BJ (cell line): ENCODE data around the gene STAB2. TPM values are rescaled to one million over a fixed set of nuclear protein-coding genes. Genes with fewer than 3 reads are reported as not detected.

Source experiments
- CTCF ChIA-PET: fragments of 350-600 bp; formaldehyde crosslinking; extraction: SDS; loops from one replicate; lab custom pipeline; 2021; ENCODE audit warnings: antibody characterized with exemption, inconsistent platforms; lab: Yijun Ruan, JAX
- POLR2A ChIA-PET: fragments of 300-600 bp; sonication (Branson Sonifier 250); formaldehyde crosslinking; extraction: SDS; loops from one replicate; lab custom pipeline; 2021; ENCODE audit warnings: antibody characterized with exemption; lab: Charles Lee
- DNase-seq: peaks from one replicate; pipeline ENCODE4 v3.0.0-alpha.2; 2011; ENCODE audit warnings: low read depth
- H3K27me3 ChIP-seq: 2 replicates; pipeline ENCODE4 v1.6.0; 2011; ENCODE audit warnings: low read length; ENCODE audit not compliant: control insufficient read depth, insufficient read depth
- H3K36me3 ChIP-seq: 2 replicates; pipeline ENCODE4 v1.5.1; 2011; ENCODE audit warnings: low read length; ENCODE audit not compliant: control insufficient read depth, insufficient read depth
- H3K4me3 ChIP-seq: 2 replicates; pipeline ENCODE4 v1.5.1; 2011; ENCODE audit warnings: low read depth, mild to moderate bottlenecking, control low read depth, low read length
- CTCF ChIP-seq: IDR thresholded peaks from 2 replicates; pipeline ENCODE4 v1.5.1; 2011; ENCODE audit warnings: low read depth, mild to moderate bottlenecking, control low read depth, inconsistent platforms, low read length, moderate library complexity; ENCODE audit not compliant: insufficient read depth
- polyA plus RNA-seq: library from polyadenylated mRNA; depleted of rRNA; stranded (reverse); fragments of >200 nt; gene quantifications from 2 replicates; pipeline ENCODE4 v1.2.3, GENCODE V29; 2011

STAB2 gene
- polyA plus RNA-seq, 1 experiment = not detected

- H3K36me3 ChIP-seq = no peaks in the 10 kb centered on the region
- peaks cover 3% of the 10 kb centered on the region for H3K27me3 ChIP-seq
- CTCF ChIA-PET = interaction anchor here (2.7 kb wide), 1 partner anchor 8 kb away, joined by 17 read pairs; no protein-coding TSS in a partner anchor
- POLR2A ChIA-PET = no interaction called here
- no peak overlapping the region for H3K4me3 ChIP-seq
- no peak for TF ChIP-seq CTCF
- DNase-seq = no peak
These were observed 53.3 kb downstream of the STAB2 start for GRCh38 chr12:103640410-103640809.

GRCh38 chr12:103640831-103641230 is 53.8 kb downstream of the STAB2 start:
- ChIA-PET CTCF (interaction anchor here (2.7 kb wide), 1 partner anchor 8 kb away, joined by 17 read pairs; no protein-coding TSS in a partner anchor), POLR2A (no interaction called here)
- no peak for TF ChIP-seq CTCF
- H3K27me3 ChIP-seq = peaks cover 2% of the 10 kb centered on the region; the same call in 1 of the 2 replicates
- no peaks in the 10 kb centered on the region for H3K36me3 ChIP-seq
- DNase-seq = no peak
- no peak overlapping the region for H3K4me3 ChIP-seq

GRCh38 chr12:103642240-103642864 is 55.3 kb downstream of the STAB2 start:
- Histone ChIP-seq H3K27me3 (peaks cover 2% of the 10 kb centered on the region; the same call in 1 of the 2 replicates), H3K36me3 (no peaks in the 10 kb centered on the region), H3K4me3 (no peak overlapping the region)
- no peak for TF ChIP-seq CTCF
- no peak for DNase-seq
- CTCF ChIA-PET = interaction anchor here (0.6 to 2.7 kb wide), 2 partner anchors 10 to 60 kb away, joined by 3 to 17 read pairs; no protein-coding TSS in a partner anchor
- POLR2A ChIA-PET = no interaction called here

GRCh38 chr12:103645202-103645601 is 58.1 kb downstream of the STAB2 start:
- no peak for TF ChIP-seq CTCF
- Histone ChIP-seq H3K4me3 (no peak overlapping the region), H3K36me3 (no peaks in the 10 kb centered on the region), H3K27me3 (no peaks in the 10 kb centered on the region)
- DNase-seq = no peak
- CTCF ChIA-PET = no interaction called here
- POLR2A ChIA-PET = no interaction called here

GRCh38 chr12:103647267-103647666 is 60.2 kb downstream of the STAB2 start:
- ChIA-PET POLR2A (no interaction called here), CTCF (interaction anchor here (1.2 to 3.3 kb wide), 2 partner anchors 14 to 75 kb away, joined by 4 to 12 read pairs; no protein-coding TSS in a partner anchor)
- DNase-seq = peak; percentile 11
- no peak for TF ChIP-seq CTCF
- Histone ChIP-seq H3K4me3 (no peak overlapping the region), H3K27me3 (no peaks in the 10 kb centered on the region), H3K36me3 (no peaks in the 10 kb centered on the region)
